Colonic mucosa (tissue), 4 donors: ENCODE measurements around the gene GPC5. TPM values are rescaled to one million over a fixed set of nuclear protein-coding genes. Genes with fewer than 3 reads are reported as not detected.

Experiments
- DNase-seq: peaks from one replicate; pipeline ENCODE4 v3.0.0-alpha.2; 2020
- H3K27ac ChIP-seq: fragments of 200-600 bp; one replicate; pipeline ENCODE4 v1.8.0; 2021
- H3K27me3 ChIP-seq: fragments of 200-600 bp; one replicate; pipeline ENCODE4 v1.8.0; 2021
- H3K36me3 ChIP-seq: fragments of 200-600 bp; one replicate; pipeline ENCODE4 v1.8.0; 2021
- H3K4me1 ChIP-seq: fragments of 200-600 bp; one replicate; pipeline ENCODE4 v1.8.0; 2021; ENCODE audit warnings: mild to moderate bottlenecking
- H3K4me3 ChIP-seq: fragments of 200-600 bp; one replicate; pipeline ENCODE4 v1.8.0; 2021
- H3K9ac ChIP-seq, 2 donors: one replicate each; pipeline ENCODE4 v1.7.0; 2013; ENCODE audit warnings: control low read depth in 2 of 2, low read depth in 2 of 2, low read length in 2 of 2
- H3K9me3 ChIP-seq: fragments of 200-600 bp; one replicate; pipeline ENCODE4 v1.8.0; 2021
- intact Hi-C: fragments of 100-400 bp; cut with DNase I; formaldehyde crosslinking; loops from one replicate; pipeline ENCODE4 v1.14.1; 2022
- total RNA-seq, 2 donors: library from RNA; stranded (reverse); fragmentation: NEBNext Ultra II Directional in 1 of 2; extraction: Animal tissue kit (Norgen Biotek cat#: 25700) in 1 of 2; gene quantifications; one replicate each; pipeline ENCODE4 v1.2.1, GENCODE V29; 2021
- TF ChIP-seq, protein P1 (sequence below): fragments of 200-600 bp; IDR thresholded peaks from one replicate; pipeline ENCODE4 v1.8.0; 2022; ENCODE audit warnings: antibody characterized with exemption, mild to moderate bottlenecking
- donor health status: healthy.
- donor health status: DM: no; HTN: no; CAD: no.
- donor health status: DM: no; HTN: no; CAD: no.

GPC5 gene
- total RNA-seq, 2 donors from 2014 or later: 0.42 TPM; not detected in 1

DNA sequence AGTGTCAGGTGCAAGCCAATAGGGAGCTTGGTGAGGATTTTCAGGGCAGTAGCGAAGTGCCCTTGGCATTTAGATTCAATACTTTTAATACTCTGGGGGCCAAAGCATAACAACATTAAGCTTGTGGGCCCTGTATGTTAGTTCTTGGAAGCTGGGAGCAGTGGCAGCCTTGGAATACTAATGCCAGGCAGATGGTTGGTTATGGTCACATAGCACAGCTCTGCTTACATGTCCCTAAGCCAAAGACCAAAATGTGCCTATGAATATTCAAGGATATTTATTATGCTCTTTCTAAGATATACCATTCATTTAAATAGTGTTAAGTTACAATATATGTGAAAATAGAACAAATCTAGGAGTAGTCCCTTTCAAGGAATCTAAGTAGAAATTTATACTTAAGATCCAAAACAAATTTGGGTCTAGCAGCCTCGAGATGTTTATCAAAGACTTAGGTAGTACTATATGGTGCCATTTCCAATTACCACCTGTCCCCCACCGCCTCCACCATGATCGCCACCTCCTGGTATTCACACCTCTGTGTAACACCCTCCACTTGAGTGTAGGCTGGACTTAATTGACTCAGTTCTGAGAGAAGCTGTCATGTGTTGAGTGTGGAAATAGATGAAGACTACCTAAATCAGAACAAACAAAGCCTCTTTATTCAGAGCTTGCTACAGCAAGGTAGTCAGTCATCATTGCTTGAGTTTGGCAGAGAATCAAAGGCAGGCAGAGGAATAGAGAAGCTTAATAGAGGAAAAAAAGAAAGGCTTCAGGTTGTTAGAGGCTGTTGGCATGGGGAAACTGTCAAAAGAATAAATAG, 261.0 kb downstream of the GPC5 start:
- TF ChIP-seq, protein P1, sequence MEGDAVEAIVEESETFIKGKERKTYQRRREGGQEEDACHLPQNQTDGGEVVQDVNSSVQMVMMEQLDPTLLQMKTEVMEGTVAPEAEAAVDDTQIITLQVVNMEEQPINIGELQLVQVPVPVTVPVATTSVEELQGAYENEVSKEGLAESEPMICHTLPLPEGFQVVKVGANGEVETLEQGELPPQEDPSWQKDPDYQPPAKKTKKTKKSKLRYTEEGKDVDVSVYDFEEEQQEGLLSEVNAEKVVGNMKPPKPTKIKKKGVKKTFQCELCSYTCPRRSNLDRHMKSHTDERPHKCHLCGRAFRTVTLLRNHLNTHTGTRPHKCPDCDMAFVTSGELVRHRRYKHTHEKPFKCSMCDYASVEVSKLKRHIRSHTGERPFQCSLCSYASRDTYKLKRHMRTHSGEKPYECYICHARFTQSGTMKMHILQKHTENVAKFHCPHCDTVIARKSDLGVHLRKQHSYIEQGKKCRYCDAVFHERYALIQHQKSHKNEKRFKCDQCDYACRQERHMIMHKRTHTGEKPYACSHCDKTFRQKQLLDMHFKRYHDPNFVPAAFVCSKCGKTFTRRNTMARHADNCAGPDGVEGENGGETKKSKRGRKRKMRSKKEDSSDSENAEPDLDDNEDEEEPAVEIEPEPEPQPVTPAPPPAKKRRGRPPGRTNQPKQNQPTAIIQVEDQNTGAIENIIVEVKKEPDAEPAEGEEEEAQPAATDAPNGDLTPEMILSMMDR: no peak
- Histone ChIP-seq H3K27ac (no peak overlapping the region), H3K36me3 (no peaks in the 10 kb centered on the region), H3K9ac (no peak overlapping the region), H3K4me1 (no peaks in the 10 kb centered on the region), H3K27me3 (no peaks in the 10 kb centered on the region), H3K4me3 (no peak overlapping the region), H3K9me3 (no peaks in the 10 kb centered on the region)
- no peak for DNase-seq
- intact Hi-C loops: no loop called here

DNA sequence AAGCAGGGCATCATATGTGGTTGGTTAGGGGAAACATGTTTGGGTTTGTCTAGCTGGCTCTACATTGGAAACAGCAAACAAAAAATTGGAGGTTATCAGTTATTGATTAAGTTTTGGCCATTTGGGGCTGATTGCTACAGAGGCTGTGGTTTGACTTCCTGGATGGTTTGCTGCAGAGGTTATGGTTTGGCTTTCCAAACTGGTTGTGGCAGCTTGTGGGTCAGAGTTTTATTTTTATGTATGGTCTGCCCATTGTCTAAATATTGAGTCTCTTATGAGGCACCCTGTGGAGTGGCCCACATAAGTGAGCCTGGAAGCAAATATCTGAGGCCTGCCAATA, 261.6 kb downstream of the GPC5 start:
- H3K4me3 ChIP-seq: no peak overlapping the region
- H3K36me3 ChIP-seq: no peaks in the 10 kb centered on the region
- H3K9ac ChIP-seq: no peak overlapping the region
- TF ChIP-seq, protein P1: no peak
- H3K27ac ChIP-seq: no peak overlapping the region
- H3K27me3 ChIP-seq: no peaks in the 10 kb centered on the region
- no peaks in the 10 kb centered on the region for H3K9me3 ChIP-seq
- intact Hi-C loops: no loop called here
- DNase-seq: no peak
- no peaks in the 10 kb centered on the region for H3K4me1 ChIP-seq

DNA sequence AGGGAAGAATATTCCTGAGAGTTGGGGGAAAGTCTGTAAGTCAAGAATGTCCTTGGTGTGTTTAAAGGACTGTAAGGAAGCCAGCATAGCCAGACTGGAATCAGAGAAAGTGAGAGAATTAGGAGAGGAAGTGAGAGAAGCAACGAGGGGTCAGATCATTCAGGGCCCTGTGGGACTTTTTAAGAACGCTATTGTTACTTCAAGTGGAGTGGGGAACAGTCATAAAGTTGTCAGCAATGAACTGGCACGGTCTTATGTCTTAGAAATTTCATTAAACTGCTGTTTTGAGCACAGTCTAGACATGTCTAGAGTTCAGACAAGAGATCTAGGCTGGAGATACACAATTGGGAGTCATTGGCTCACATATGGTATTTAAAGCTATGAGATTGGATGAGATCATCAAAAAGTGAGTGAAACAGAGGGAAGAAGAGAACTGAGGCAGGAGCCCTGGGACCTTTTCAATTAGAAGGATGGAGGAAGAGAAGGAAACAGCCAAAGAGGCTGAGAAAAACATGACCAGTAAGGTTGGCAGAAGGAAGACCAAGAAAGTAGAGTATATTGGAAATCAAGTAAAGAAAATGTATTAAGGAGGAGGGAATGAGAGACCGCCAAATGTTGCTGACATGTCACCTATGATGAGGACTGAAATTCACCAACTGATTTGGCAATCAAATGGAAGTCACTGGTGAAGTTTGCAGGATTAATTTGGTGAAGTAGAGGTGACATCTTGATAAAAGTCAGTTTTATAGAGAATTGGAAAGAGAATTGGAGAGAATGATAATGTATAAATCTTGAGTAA, 263.5 kb downstream of the GPC5 start:
- TF ChIP-seq, protein P1: no peak
- Histone ChIP-seq H3K27ac (no peak overlapping the region), H3K9me3 (no peaks in the 10 kb centered on the region), H3K36me3 (no peaks in the 10 kb centered on the region), H3K4me3 (no peak overlapping the region), H3K4me1 (no peaks in the 10 kb centered on the region), H3K9ac (no peak overlapping the region), H3K27me3 (no peaks in the 10 kb centered on the region)
- DNase-seq: no peak
- intact Hi-C loops: no loop called here

DNA sequence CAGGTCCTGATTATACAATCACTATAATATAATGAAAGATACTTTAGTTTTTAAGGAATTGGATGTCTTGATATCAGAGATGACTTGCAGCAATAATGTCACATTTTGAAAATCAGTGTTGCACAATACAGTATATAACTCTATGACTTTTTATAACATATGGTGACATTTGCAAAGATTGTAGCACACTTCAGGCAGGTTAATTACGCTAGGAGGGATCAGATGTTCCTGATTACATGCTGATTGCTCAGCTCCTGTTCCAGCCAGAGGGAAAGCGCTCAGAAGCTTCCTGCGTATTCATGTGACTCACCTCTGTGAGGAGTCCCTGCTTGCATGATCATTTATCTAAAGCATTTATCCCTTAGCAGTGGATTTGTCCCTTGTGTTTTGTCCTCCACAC, 265.6 kb downstream of the GPC5 start:
- H3K9ac ChIP-seq: no peak overlapping the region
- no peak for DNase-seq
- TF ChIP-seq, protein P1: no peak

DNA sequence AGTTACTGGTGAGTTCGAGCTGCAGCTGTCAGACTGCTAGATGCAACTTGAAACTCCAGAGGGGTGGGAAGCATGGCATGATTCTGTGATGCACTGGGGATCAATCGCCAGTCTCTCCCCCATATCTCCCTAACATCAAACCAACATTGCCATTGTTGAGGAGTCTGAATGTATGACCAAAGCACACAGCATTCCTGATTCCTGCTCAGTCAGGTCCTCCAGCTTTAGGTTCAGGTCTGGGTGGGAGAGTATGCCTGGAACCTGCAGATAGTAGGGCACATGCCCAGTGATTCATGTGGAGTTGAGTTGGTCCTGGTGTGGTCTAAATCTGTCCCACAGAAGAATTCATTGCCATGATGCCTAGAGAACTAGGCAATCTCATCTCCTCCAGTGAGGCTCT, 269.1 kb downstream of the GPC5 start:
- Histone ChIP-seq H3K4me1 (no peaks in the 10 kb centered on the region), H3K9me3 (no peaks in the 10 kb centered on the region), H3K36me3 (no peaks in the 10 kb centered on the region), H3K4me3 (no peak overlapping the region), H3K27me3 (no peaks in the 10 kb centered on the region), H3K27ac (no peak overlapping the region), H3K9ac (no peak overlapping the region)
- intact Hi-C loops: no loop called here
- TF ChIP-seq, protein P1: no peak
- no peak for DNase-seq

More for the DNA sequence above, 265.6 kb downstream of the GPC5 start:
- intact Hi-C loops: no loop called here
- Histone ChIP-seq H3K4me1 (no peaks in the 10 kb centered on the region), H3K36me3 (no peaks in the 10 kb centered on the region), H3K4me3 (no peak overlapping the region), H3K9me3 (no peaks in the 10 kb centered on the region), H3K27ac (no peak overlapping the region), H3K27me3 (no peaks in the 10 kb centered on the region)
